Measurements from ENCODE around the gene PTGIR. TPM values are rescaled to one million over a fixed set of nuclear protein-coding genes. Genes with fewer than 3 reads are reported as not detected.
A peak's percentile ranks its signal among the peaks of the same experiment; 100 is the strongest.

The PTGIR gene
- total RNA-seq, 1 donor from 2014 or later, result 0.27 TPM

DNA sequence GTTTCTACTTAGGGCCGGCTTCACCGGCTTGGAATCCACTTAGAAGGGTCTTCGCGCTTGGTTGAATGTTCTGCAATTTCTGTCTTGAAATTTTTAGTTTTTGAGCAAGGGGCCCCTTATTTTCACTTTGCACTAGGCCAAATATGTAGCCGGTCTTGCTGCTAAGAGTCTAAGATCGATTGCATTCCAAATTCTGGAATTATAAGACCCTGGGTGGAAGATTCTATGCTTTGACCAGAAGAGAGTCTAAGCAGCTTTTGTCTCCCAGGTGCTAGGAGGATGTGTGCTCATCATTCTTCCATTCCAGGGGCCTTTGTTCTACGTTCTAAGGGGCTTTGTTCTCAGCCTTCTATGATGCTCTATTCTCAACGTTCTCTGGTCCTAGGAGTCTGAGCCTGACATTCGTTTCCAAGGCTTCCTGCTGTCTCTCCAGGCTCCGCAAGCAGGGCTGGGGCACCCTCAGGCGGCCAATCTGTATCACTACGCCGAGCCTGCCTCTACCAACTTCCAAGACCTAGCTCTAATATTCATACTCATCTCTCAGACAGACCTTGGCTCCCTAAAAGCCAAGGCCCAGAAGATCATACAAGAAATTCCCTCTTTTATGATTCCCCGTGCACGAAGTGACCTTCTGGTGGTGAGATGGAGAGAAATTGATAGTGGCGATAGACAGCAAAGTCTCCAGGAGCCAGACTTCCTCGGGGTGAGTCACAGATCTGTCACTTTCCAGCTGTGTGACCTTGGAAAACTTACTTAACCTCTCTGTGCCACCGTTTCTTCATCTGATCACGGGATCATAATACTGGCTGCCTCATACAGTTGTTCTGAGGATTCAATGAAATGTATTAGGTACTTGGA, 37.1 kb upstream of the PTGIR start:
- Mint-ChIP-seq H3K27me3 (ENCODE audit: unreplicated experiment) (no peaks in the 10 kb centered on the region), H3K4me3 (ENCODE audit: unreplicated experiment) (peak overlapping the region; percentile 83), H3K4me1 (ENCODE audit: low read depth, unreplicated experiment) (peaks cover 5% of the 10 kb centered on the region), H3K27ac (ENCODE audit: unreplicated experiment) (peak overlapping the region; percentile 99), H3K9me3 (ENCODE audit: unreplicated experiment) (peaks cover 2% of the 10 kb centered on the region), H3K36me3 (ENCODE audit: unreplicated experiment) (no peaks in the 10 kb centered on the region)
- DNase-seq, result peak; percentile 86
- TF ChIP-seq, protein P1, sequence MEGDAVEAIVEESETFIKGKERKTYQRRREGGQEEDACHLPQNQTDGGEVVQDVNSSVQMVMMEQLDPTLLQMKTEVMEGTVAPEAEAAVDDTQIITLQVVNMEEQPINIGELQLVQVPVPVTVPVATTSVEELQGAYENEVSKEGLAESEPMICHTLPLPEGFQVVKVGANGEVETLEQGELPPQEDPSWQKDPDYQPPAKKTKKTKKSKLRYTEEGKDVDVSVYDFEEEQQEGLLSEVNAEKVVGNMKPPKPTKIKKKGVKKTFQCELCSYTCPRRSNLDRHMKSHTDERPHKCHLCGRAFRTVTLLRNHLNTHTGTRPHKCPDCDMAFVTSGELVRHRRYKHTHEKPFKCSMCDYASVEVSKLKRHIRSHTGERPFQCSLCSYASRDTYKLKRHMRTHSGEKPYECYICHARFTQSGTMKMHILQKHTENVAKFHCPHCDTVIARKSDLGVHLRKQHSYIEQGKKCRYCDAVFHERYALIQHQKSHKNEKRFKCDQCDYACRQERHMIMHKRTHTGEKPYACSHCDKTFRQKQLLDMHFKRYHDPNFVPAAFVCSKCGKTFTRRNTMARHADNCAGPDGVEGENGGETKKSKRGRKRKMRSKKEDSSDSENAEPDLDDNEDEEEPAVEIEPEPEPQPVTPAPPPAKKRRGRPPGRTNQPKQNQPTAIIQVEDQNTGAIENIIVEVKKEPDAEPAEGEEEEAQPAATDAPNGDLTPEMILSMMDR (IDR thresholded peaks at IDR 0.05; ENCODE audit: partially characterized antibody, unreplicated experiment), result peak; percentile 65

DNA sequence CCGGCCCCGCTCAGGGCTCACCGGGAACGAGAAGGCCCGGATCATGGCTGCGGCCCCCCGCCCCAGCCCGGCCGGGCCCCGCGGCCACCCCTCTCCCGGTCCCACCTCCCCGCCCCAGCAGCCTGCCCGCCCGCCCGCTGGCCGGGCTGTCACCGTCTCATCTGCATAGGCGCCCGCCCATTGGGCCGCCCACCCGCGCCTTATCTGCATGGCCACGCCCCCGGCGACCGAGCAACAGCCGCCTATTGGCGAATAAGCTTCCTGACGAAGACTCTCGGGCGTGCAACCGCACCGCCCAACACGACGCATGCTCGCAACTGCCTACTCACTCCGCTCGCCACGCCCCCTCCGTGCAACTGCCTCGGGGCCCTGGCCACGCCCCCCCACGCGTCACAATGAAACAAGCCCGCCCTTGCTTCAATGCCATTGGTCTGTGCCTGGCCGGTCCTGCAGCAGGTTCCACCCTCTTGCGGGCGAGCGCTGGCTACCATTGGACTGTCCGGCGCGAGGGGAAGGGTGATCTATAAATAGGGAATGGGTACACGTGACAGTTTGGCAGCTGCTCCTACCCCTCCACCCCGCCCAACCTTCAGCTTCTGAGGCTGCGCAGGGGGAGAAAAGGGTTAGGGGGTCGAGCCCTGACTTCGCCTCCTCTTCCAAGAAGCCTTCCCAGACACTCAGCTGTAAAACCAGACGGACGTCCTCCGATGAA, 36.3 kb upstream of the PTGIR start, which contains the start of gene DACT3:
Gene DACT3, minus strand, starts transcription at position 163 of the 712 bp plus-strand sequence. Its CDS starts 118 bp downstream, at position 45.
- peaks cover 4% of the 10 kb centered on the region for H3K36me3 Mint-ChIP-seq (ENCODE audit: unreplicated experiment)
- H3K27me3 Mint-ChIP-seq (ENCODE audit: unreplicated experiment), result no peaks in the 10 kb centered on the region
- TF ChIP-seq, protein P1 (IDR thresholded peaks at IDR 0.05; ENCODE audit: partially characterized antibody, unreplicated experiment), result no peak
- peaks cover 5% of the 10 kb centered on the region for H3K4me1 Mint-ChIP-seq (ENCODE audit: low read depth, unreplicated experiment)
- peak within 1 kb of the TSS; percentile 99 for H3K4me3 Mint-ChIP-seq (ENCODE audit: unreplicated experiment)
- H3K9me3 Mint-ChIP-seq (ENCODE audit: unreplicated experiment), result peaks cover 2% of the 10 kb centered on the region
- peak; percentile 100 for DNase-seq
- H3K27ac Mint-ChIP-seq (ENCODE audit: unreplicated experiment), result peak within 1 kb of the TSS; percentile 99

DNA sequence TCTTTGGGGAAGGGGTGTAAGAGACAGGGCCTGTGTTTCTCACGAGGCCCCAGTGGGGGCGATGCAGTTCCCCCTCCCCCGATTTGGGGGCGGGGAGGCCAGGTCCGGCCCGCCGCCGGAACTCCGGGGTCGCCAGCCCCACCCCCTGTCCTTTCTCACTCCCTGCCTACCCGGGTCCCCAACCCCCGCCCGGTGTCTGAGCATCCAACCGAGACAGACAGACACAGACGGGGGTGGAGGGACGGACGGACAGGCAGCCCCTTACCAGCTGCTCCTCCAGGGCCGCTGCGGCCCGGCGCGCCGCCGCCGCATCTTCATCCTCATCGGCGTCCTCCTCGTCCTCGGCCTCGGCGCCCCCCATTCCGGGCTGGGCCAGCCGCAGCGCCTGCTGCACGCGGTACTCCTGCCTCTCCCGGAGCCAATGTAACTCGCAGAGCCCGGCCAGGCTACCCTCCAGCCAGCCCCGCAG, 35.7 kb upstream of the PTGIR start:
- H3K4me3 Mint-ChIP-seq (ENCODE audit: unreplicated experiment), result peak overlapping the region; percentile 99

DNA sequence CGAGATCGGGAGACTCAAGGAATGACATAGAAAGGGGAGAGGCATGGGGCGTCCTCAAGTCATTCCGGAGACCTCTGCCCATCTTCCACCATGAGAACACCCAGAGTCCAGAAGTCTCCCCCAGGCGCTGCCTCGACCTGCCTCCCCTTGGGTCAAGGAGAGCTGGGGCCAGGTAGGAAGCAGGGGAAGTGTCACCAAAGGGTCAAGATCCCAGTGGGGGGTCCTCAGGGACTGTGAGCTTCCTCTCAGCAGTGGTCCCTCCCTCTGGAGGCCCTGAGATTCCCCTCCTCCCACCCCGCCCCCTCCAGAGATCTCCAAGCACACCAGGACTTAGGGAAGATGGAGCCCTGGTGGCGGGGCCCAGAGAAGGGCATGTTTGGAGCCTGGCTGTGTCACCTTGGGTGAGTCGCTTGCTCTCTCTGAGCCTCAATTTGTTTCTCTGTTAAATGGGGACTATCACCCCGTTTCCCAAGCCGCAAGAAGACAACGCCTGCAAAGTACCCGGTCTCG, 35.2 kb upstream of the PTGIR start:
- Mint-ChIP-seq H3K4me3 (ENCODE audit: unreplicated experiment) (peak overlapping the region; percentile 99), H3K27ac (ENCODE audit: unreplicated experiment) (peak overlapping the region; percentile 75), H3K4me1 (ENCODE audit: low read depth, unreplicated experiment) (peaks cover 5% of the 10 kb centered on the region), H3K36me3 (ENCODE audit: unreplicated experiment) (peaks cover 4% of the 10 kb centered on the region), H3K9me3 (ENCODE audit: unreplicated experiment) (peaks cover 2% of the 10 kb centered on the region), H3K27me3 (ENCODE audit: unreplicated experiment) (no peaks in the 10 kb centered on the region)
- TF ChIP-seq, protein P1 (IDR thresholded peaks at IDR 0.05; ENCODE audit: partially characterized antibody, unreplicated experiment), result no peak
- peak; percentile 48 for DNase-seq

More for the DNA sequence above, 35.7 kb upstream of the PTGIR start:
- TF ChIP-seq, protein P1 (IDR thresholded peaks at IDR 0.05; ENCODE audit: partially characterized antibody, unreplicated experiment), result no peak
- no peak for DNase-seq
- Mint-ChIP-seq H3K36me3 (ENCODE audit: unreplicated experiment) (peaks cover 4% of the 10 kb centered on the region), H3K4me1 (ENCODE audit: low read depth, unreplicated experiment) (peaks cover 5% of the 10 kb centered on the region), H3K27me3 (ENCODE audit: unreplicated experiment) (no peaks in the 10 kb centered on the region), H3K27ac (ENCODE audit: unreplicated experiment) (no peak overlapping the region), H3K9me3 (ENCODE audit: unreplicated experiment) (peaks cover 2% of the 10 kb centered on the region)

Measured in glutamatergic neuron (in vitro differentiated cells).